Measurements from ENCODE around the gene RGS1.

RGS1 gene, protein sequence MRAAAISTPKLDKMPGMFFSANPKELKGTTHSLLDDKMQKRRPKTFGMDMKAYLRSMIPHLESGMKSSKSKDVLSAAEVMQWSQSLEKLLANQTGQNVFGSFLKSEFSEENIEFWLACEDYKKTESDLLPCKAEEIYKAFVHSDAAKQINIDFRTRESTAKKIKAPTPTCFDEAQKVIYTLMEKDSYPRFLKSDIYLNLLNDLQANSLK

DNA sequence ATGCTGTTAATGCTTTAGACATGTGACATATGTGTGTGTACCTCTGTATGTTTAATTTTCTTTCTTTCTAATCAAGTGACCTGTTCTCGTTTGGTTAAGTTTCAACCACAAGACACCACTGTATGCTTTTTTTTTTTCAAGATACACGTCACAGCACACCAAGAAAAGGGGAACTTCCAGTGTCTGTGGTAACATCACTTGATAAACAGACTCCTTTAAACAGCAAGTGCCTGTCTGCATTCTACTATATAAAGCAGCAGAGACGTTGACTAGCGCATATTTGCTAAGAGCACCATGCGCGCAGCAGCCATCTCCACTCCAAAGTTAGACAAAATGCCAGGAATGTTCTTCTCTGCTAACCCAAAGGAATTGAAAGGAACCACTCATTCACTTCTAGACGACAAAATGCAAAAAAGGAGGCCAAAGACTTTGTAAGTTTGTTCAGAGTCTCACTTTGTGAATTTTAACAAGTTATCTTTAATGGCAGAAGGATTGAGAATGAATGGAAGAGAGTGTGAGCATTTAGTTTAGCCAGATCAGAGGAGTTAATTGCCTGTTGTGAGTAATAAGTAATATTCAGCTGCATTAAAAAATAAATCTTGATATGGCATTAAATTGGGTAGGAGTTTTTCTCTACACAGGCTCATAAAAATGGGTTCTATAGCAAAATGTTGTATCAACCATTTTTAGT, at the start of gene RGS1:
Gene RGS1, plus strand, starts transcription at position 275 of the 691 bp plus-strand sequence. Its CDS starts 20 bp downstream, at position 295.
- no peak for DNase-seq (ENCODE audit: low read depth in 2 of 2)

DNA sequence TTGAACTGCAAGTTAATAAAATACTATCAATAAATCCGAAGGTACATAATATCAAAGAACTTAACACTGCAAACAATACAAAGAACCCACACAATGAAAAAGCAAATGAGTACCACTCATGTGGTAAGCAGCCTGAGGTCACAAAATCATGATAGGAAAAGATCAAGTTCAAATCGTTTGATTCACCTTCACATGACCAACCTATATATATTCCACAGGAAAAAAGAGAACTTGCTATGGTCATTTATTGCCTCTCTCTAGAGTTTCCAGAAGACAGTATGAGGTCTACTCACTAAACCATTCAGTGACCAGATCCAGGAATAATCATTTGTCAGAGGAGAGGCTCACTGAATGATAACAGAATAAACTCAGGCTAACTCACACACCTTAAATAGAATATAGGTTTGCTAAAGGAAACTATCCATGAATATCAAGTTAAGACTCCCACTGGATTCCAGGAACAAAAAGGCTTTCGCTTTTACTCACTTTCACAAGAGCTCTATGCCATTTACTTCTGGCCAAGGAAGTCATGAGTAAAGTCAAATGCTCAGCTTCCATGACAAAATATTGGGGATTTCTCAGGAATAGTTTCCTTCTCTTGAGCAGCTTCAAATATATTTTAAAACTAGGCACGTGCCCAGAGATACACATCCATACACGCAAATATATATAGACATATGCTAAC, 48.3 kb upstream of the RGS1 start:
- no peak for DNase-seq (ENCODE audit: low read depth in 2 of 2)

- DNase-seq (ENCODE audit: low read depth in 2 of 2), result no peak
Measured at GRCh38 chr1:192527950-192528349, 47.6 kb upstream of the RGS1 start.

- no peak for DNase-seq (ENCODE audit: low read depth in 2 of 2)
Measured at GRCh38 chr1:192529031-192529755, 46.4 kb upstream of the RGS1 start.

- DNase-seq (ENCODE audit: low read depth in 2 of 2), result no peak
Measured at GRCh38 chr1:192529811-192530210, 45.8 kb upstream of the RGS1 start.

GRCh38 chr1:192530254-192530653, 45.3 kb upstream of the RGS1 start:
- DNase-seq (ENCODE audit: low read depth in 2 of 2), result no peak

- DNase-seq (ENCODE audit: low read depth in 2 of 2), result peak in 1 of 2 experiments; percentile 60
Measured at GRCh38 chr1:192531037-192531703, 44.4 kb upstream of the RGS1 start.

DNA sequence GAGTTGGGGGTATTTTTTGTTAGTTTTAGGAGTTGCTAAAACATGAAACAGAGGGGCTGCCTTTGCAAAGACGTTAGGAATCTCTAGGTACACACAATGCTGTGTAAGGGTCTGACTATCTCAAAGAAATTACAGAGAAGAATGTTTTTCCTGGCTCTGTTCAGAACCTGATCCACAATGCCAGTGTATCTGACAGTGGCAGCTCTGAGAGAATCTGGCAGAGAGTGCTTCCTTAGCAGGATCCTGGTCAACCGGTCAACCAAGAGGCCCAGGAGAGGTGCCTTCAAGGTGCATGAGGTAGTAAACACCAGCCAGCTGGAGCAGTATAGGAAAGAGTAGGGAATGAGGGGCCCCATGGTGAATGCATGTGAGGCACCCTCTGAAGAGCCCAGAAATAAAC, 40.9 kb upstream of the RGS1 start:
- no peak for DNase-seq (ENCODE audit: low read depth in 2 of 2)

- no peak for DNase-seq (ENCODE audit: low read depth in 2 of 2)
Measured at GRCh38 chr1:192535916-192536664, 39.5 kb upstream of the RGS1 start.

GRCh38 chr1:192538407-192539296, 36.9 kb upstream of the RGS1 start:
- DNase-seq (ENCODE audit: low read depth in 2 of 2), result no peak

GRCh38 chr1:192539297-192540092, 36.1 kb upstream of the RGS1 start:
- peak; percentile 97 to 98 for DNase-seq (ENCODE audit: low read depth in 2 of 2)

GRCh38 chr1:192543445-192543844, 32.1 kb upstream of the RGS1 start:
- no peak for DNase-seq (ENCODE audit: low read depth in 2 of 2)

- DNase-seq (ENCODE audit: low read depth in 2 of 2), result no peak
Measured at GRCh38 chr1:192545896-192546521, 29.6 kb upstream of the RGS1 start.

DNA sequence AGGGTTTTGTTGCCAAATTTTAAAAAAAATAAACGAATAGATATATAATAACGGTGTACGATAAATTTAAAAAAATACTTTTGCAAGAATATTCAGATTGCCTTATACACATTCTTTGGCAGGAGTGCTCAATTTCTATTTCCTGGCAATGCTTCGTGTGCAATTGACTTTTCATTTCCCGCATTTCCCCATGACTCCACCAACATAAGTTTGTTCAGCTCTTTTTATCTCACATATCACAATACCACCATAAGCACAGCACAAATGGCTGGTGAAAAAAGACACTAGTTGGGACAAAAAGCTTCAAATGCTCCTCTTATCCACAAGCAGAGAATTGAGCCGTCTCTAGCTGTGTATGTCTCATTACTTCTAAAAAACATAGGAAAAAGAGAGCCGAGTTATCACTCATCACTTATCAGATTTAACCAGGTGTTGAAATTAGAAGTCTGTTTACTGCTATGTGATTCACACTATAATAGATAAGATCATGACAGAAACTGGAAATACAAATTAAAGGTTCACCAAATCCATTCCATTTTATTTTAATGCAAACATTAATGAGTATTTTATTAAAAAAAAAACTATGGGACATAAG, 28.9 kb upstream of the RGS1 start:
- no peak for DNase-seq (ENCODE audit: low read depth in 2 of 2)

GRCh38 chr1:192547501-192547900, 28.1 kb upstream of the RGS1 start:
- no peak for DNase-seq (ENCODE audit: low read depth in 2 of 2)

GRCh38 chr1:192549937-192550336, 25.6 kb upstream of the RGS1 start:
- no peak for DNase-seq (ENCODE audit: low read depth in 2 of 2)

DNA sequence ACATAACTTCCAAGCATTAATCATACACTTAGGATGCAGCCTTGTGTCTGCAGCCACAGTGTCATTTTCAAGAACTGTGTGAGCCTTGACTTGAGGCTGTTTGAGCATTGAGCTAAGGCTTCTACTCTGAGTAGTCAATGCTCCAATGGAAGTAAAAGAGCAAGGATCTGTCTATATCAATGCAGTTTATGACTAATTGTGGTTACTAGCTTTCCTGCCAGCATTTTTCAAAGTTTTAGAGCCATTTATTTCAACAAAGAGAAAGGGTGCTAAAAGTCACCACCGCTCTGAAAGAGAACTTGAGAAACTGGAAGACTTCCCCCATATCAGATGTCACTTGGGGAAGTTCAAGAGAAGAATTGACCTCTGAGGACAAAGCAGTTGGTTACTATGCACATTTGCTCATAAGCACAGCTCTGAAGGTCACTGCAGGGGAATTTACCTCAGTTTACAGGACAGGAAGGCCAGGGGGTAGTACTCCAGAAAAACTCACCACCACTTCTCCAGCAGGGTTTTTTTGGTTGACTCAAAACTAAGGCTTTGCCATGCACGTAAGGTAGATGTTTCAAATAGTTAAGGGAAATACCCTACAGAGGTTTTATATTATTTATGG, 24.5 kb upstream of the RGS1 start:
- DNase-seq (ENCODE audit: low read depth in 2 of 2), result peak; percentile 73 to 80

DNA sequence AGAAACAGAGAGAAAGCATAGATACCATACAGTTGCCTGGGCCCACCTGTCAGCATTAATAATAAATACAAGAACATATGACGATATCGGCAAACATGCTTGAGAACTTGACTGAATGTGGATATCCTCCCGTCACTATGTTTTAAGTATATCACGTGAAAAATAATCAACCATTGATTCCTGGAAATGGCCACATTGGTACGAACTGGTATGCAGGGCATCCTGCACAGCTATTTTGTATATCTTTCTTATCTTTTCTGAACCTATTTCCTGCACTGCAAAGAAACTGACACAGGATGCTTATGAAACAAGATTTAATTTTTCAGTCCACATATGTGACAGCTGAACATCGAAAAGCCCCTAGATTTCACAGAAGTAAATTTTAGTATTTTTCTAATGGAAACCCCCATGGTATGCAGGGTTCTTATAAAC, 22.8 kb upstream of the RGS1 start:
- no peak for DNase-seq (ENCODE audit: low read depth in 2 of 2)
